ENCODE results near the gene RUNDC1.

RUNDC1 gene

DNA sequence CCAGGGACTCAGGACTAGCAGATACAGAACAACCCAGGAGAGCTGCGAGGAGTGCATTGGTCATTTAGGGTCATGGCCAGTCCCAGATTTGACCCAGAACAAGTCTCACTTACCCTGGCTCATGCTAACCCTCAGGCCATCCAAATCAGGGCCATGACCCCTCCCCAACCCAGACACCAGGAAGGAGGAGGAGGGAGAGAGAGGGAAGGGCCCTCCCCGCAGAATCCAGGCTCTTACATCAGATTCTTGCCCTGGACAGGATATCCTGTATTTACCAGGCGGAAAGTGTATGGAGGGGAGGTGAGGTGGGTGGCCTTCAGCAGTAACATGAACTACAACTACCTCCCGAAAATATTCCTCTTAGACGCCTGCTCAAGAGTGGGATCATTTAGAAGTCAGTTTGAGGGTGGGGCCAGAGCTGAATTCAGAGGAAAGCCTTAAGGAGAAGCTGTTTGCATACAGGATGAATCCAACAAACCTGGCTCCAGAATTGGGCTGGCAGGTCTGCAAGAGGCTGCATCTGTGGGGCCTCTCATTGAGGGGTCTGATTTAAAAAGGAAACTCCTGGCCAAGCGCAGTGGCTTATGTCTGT, 39.8 kb downstream of the RUNDC1 start:
- no peak for DNase-seq

DNA sequence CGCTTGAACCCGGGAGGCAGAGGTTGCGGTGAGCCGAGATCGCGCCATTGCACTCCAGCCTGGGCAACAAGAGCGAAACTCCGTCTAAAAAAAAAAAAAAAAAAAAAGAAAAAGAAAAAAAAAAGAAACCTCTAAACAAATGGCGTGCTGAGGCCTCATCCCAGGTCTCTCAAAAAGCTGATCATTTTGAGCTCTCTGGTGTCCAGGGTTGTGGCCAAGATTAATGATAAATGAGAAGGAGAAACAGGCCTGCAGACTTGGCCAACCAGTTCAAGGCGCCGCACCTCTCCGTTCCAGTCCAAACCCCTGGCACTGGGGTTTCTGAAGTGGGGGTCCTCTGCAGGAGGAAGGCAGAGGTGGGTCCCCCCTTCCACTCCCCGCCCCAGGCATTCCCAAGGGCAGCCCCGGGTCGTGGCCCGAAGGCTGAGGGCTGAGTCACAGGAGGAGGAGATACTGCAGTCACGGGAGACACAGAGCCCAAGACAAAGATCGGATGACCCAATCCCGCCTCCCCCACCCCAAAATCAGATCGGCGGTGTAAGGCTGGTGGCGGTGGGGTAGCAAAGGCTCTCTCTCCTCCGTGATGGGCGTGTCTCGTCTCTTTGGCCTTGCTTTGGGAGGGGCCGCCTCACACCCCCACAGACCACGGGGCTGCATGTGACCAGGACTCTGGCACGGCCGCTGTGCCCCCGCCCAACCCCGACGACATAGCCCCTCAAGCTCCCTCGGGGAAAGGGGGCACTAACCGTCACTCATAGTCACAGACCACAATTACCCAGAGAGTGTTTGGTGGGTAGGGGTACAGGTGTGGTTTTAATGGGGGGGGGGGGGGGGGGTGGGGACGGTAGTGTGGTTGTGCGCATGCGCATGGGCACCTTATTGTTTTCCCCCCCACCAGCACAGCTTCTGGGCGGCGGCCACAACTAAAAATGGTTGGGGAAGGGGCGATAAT, 40.7 kb downstream of the RUNDC1 start:
- DNase-seq, result peak; percentile 19

DNA sequence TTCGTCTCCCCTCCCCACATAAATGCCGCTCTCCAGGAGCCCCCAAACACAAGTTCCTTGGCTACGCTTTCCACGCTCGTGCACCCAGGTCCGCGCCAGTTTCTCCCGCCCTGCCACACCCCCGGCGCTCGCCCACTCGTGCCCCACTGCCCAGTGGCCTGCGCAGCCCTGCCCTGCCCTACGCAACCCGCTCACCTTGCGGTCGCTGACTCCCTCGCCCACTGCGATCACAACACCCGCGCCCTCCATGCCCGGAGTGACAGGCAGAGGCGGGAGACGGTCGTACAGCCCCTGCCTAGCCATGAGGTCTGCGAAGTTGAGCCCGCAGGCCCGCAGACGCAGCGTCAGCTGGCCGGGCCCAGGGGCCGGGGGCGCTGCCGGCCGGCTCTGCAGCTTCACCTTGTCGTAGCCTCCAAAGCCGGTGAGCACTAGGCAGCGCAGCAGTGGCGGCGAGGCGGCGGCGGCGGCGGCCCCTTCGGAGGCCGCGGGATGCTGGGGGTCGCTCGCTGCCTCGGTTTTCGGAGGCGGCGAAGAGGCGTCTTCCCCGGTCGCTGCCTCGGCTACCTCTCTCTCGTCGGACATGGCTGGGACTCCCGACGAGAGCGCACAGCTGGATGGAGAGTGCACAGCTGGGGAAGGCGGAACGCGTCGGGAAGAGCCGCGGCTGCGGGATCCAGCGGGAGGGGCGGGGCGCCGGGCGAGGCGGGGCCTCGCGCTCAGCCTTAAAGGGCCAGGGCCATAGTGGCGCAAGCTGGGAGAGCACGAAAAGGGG, 41.6 kb downstream of the RUNDC1 start, which contains the start of gene VAT1:
Gene VAT1, minus strand, starts transcription at position 645 of the 772 bp plus-strand sequence. Its CDS starts 63 bp downstream, at position 582.
- DNase-seq, result peak; percentile 48

GRCh38 chr17:43024407-43025289, 44.3 kb downstream of the RUNDC1 start, which contains the start of gene RND2:
Gene RND2 (plus strand): TSS chr17:43025231. CDS start chr17:43025348, 117 bp downstream.
- DNase-seq, result peak; percentile 78

GRCh38 chr17:43025290-43025657, 44.9 kb downstream of the RUNDC1 start:
- no peak for DNase-seq

DNA sequence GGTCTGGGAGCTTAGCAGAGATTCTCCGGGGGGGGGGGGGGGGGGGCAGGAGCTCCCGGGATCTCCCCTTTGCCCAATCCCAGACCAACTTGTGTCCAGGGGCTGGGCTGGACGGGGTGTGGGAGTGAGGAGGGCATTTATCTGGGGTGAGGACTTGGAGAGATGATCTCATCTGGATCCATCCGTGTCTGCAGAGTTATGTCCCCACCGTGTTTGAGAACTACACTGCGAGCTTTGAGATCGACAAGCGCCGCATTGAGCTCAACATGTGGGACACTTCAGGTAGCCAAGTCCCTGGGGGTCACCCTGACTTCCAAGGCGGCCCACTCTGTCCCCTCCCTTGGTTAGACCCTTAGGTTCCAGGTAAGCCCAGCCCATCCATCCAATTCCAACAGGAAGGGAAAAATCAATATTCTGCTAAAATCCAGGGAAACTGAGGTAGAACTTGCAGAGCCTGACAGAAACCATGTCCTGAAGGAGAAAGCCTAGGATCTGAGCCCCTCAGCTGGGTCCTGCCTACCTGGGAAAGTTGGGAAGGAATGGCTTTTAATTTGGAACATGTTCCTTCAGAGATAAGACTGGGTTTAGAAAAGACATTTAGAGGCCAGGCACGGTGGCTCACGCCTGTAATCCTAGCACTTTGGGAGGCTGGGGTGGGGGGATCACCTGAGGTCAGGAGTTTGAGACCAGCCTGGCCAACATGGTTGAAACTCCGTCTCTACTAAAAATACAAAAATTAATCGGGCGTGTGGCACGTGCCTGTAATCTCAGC, 45.6 kb downstream of the RUNDC1 start:
- DNase-seq, result no peak

DNA sequence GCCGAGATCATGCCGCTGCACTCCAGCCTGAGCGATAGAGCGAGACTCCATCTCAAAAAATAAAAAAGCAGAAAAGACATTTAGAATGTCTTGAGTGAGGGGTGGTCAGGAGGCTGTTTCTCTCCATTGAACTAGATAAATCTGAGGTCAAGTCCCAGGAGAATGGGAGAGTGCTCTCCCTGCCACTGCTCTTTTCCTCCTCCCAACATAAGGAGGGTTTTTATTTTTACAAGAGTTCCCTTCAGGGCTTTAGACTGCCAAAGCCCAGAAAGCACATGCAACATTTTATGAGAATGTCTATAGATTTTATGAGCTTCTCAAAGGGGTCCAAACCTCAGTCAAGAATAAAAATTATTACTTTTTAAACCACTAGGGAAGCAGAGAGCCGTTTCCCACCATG, 46.2 kb downstream of the RUNDC1 start:
- no peak for DNase-seq

DNA sequence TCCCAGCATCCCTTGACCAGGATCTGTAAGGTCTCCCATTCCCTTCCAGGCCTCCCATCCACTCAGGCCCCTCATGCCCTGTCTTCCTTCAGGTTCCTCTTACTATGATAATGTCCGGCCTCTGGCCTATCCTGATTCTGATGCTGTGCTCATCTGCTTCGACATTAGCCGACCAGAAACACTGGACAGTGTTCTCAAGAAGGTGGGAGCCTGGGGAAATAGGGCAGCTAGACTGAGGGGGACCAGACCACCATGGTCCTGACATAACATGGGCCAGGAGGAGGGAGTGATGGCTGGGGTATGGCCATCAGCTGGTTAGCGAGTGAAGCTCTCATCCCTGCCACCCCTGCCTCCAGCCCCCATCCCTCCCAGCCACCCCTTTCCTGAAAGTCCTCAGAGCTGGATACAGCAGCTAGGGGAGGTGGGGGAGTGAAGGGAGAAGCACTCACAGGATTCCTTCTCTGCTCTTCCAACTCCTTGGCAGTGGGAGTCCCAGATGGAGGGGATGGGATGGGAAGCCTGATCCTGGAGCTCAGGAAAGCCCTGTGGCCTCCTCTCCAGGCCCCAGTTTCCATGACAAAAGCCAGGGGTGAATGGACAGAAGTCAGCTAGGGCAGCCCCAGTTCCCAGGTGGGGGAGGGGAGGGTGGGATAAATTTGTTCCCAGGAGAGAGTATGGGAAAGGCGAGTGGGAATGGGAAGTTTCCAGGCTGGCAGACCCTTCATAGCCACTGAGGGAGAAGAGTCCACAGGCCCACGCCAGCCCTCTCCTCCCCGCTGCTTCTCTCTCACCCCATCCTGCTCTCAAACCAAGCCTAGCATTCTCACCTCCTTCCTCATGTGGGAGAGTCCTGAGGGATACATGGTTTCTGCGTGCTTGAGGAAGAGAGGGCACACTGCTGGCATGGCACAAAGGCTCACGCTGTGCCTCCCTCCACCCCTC, 47.0 kb downstream of the RUNDC1 start:
- no peak for DNase-seq

GRCh38 chr17:43028221-43028861, 48.0 kb downstream of the RUNDC1 start:
- no peak for DNase-seq

GRCh38 chr17:43030137-43030767, 49.9 kb downstream of the RUNDC1 start:
- DNase-seq, result no peak

DNA sequence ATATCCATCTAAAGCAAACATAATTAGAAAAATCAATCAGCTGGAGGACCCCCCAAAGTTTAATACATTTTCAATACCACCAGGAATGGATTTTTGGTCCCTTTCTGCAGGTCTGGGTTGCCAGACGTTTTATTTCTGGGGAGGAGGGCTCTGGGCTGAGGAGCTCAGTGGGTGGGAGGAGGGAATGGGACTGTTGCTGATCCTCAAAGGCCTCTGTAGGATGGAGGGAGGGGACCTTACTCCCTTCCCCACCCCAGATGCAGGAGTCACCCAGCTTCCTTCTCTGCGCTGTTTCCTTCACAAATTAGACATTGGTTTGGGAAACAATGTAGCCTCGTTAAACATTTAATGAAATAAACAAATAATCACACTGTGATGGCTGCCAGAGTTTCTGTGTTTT, 51.3 kb downstream of the RUNDC1 start:
- DNase-seq, result no peak

- no peak for DNase-seq
Observed at GRCh38 chr17:43033948-43034881, 53.9 kb downstream of the RUNDC1 start.

- no peak for DNase-seq
Observed at GRCh38 chr17:43034894-43035293, 54.5 kb downstream of the RUNDC1 start.

DNA sequence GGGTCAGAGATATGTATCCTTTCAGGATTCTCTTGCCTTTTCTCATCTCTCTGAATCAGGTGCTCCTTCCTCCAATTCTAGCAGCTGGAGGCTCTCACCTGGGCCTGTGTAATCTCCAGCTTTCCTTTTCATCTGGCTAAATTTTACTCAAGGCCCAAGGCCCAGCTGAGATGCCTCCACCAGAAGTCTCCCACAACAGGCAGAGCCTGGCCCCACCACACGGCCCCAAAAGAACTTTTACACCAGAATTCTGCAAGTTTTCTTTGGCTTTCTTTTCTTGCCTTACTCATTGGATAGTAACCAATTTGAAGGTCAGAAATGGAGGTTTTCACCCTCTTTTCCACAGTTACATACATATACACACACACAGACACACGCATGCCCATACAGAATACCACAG, 59.3 kb downstream of the RUNDC1 start:
- no peak for DNase-seq

DNA sequence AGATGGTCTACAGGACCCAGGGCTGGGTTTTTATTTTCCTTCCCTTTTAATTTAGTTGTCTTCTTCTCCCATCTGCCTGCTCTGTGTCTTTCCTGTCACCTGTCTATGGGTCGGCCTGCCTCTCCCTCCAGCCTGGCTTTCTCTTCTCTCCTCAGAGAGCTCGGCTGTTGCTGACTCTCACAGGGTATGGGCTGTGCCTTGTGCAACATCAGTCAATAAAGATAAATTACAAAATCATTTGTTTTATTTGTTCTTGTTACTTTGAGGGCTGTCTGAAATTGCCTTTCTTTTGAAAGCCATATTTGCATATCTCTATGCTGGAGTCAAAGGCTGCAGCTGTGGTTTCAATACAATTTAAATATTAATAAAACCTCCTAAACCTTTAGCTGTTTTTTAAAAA, 60.3 kb downstream of the RUNDC1 start:
- DNase-seq, result no peak

DNA sequence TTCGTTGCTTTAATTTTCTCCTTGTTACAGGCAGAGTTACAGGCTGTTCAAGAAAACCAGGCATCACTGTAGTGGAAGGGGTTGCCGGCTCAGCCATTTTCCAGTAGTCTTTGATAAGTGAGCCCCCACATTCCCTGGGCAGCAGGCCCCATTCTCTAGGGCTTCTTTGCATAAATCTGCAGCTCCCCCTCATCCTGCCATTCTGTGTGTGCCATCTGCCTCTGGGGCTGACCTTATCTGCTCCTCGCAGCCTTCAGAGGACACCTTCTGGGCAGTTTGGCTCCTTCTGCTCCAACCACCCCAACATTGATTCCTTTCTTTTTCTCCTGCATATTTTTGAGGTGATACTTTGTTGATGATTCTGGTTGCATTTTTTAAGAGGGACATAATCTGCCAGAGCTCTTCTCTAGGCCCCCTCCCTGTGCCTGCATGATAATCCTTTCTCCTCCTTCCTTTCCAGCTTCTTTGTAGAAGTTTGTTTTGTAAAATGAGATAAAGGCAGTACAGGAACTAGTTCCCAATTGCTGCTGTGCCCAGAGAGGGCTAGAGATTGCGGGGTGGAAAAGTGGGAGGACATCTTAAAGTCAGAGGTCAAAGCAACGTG, 61.8 kb downstream of the RUNDC1 start:
- DNase-seq, result no peak

Measured in activated T-cell treated with anti-CD3 and anti-CD28 coated beads for 4 hours (primary cell).